ENCODE results near the gene EIF2B2.

The EIF2B2 gene

GRCh38 chr14:75001261-75001660, 1.5 kb upstream of the EIF2B2 start:
- no peak for TF ChIP-seq CTCF (IDR thresholded peaks at IDR 0.05; ENCODE audit: control extremely low read depth, extremely low read depth, low read depth, missing control alignments)
- ChIA-PET CTCF (interaction anchor here (1.3 kb wide), 1 partner anchor 8 kb away, joined by 3 read pairs; no protein-coding TSS in a partner anchor), POLR2A (no interaction called here)
- DNase-seq (ENCODE audit: extremely low spot score), result no peak

GRCh38 chr14:75001899-75002298, 822 bp upstream of the EIF2B2 start:
- no peak for DNase-seq (ENCODE audit: extremely low spot score)
- TF ChIP-seq CTCF (IDR thresholded peaks at IDR 0.05; ENCODE audit: control extremely low read depth, extremely low read depth, low read depth, missing control alignments), result no peak
- CTCF ChIA-PET, result interaction anchor here (1.3 to 3.1 kb wide), 3 partner anchors 9 to 56 kb away, joined by 3 to 16 read pairs (median 5); no protein-coding TSS in a partner anchor
- POLR2A ChIA-PET, result no interaction called here

GRCh38 chr14:75003250-75004027, 718 bp downstream of the EIF2B2 start:
- DNase-seq (ENCODE audit: extremely low spot score), result no peak
- ChIA-PET POLR2A (interaction anchor here (0.9 kb wide), 1 partner anchor 10 kb away, joined by 3 read pairs; no protein-coding TSS in a partner anchor), CTCF (interaction anchor here (1.0 to 3.1 kb wide), 10 partner anchors 10 to 394 kb away, joined by 3 to 16 read pairs (median 5); no protein-coding TSS in a partner anchor)
- no peak for TF ChIP-seq CTCF (IDR thresholded peaks at IDR 0.05; ENCODE audit: control extremely low read depth, extremely low read depth, low read depth, missing control alignments)

- POLR2A ChIA-PET, result no interaction called here
- TF ChIP-seq CTCF (IDR thresholded peaks at IDR 0.05; ENCODE audit: control extremely low read depth, extremely low read depth, low read depth, missing control alignments), result no peak
- CTCF ChIA-PET, result interaction anchor here (0.8 kb wide), 2 partner anchors 44 to 292 kb away, joined by 3 read pairs; no protein-coding TSS in a partner anchor
- DNase-seq (ENCODE audit: extremely low spot score), result no peak
These were observed 2.6 kb downstream of the EIF2B2 start for GRCh38 chr14:75005357-75005756.

GRCh38 chr14:75009176-75009575, 6.5 kb downstream of the EIF2B2 start:
- ChIA-PET CTCF (interaction anchor here (1.1 kb wide), 1 partner anchor 9 kb away, joined by 3 read pairs; no protein-coding TSS in a partner anchor), POLR2A (no interaction called here)
- TF ChIP-seq CTCF (IDR thresholded peaks at IDR 0.05; ENCODE audit: control extremely low read depth, extremely low read depth, low read depth, missing control alignments), result no peak
- no peak for DNase-seq (ENCODE audit: extremely low spot score)

- no peak for TF ChIP-seq CTCF (IDR thresholded peaks at IDR 0.05; ENCODE audit: control extremely low read depth, extremely low read depth, low read depth, missing control alignments)
- ChIA-PET POLR2A (no interaction called here), CTCF (interaction anchor here (0.7 to 0.9 kb wide), 2 partner anchors 8 to 12 kb away, joined by 3 read pairs; no protein-coding TSS in a partner anchor)
- no peak for DNase-seq (ENCODE audit: extremely low spot score)
These were observed 7.9 kb downstream of the EIF2B2 start for GRCh38 chr14:75010472-75011093.
